ENCODE measurements around the gene STX5. TPM values are rescaled to one million over a fixed set of nuclear protein-coding genes. Genes with fewer than 3 reads are reported as not detected.
A peak's percentile ranks its signal among the peaks of the same experiment; 100 is the strongest.
"Not testable (repeated sequence)": the region's sequence is repeated elsewhere in the genome, so short reads cannot be mapped to it uniquely, and the experiment has no call there.

The STX5 gene
- total RNA-seq, 1 experiment from 2014 or later = 49.0 TPM

DNA sequence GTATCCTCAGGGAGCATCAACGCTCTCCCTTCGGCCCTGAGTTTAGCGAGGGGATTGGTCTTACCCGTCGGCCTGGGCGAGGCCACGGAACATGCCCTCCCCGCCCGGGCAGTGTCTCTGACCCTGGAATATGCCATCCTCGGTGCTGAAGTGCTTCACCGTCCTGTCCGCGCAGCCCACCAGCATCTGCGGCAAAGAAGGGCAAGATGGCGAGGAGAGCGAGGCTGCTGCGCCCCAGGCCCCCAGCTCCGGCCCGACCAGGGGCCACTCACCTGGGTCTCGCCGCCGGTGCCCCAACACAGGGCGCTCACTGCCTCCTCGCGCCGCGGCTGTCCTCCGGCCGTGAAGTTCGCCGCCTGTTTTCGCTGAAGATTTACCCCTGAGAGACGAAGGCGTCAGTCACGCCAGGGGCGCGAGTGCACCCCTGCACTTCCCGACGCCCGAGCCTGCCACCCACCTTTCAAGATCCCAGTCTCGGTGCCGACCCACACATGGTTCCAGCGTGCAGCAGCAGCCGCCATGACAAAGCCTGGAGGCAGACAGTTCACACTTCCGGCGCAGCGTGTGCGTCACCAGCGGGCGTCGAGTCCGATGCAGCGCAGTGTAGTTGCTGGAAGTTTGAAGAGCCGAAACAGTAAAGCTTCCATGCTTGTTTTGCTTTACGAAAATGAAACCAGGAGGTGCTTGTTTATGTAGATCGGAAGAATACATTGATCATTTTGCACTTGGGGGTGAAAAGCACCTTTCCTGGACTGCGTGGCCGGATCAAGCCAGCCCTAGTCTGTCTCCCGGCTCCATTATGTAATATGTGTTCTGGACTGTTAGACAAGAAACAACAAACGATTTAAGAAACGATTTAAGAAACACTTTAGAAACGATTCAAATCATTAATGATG, 7.4 kb upstream of the STX5 start, which contains the start of gene WDR74:
Gene WDR74 (minus strand): TSS at position 541 of the 896 bp plus-strand sequence. CDS start 20 bp downstream, at position 521.
- DNase-seq (ENCODE audit: low spot score) = peak; percentile 94
- in situ Hi-C loops (cut with HindIII; ENCODE audit: low sequenced_read_pairs) = no loop called here

- in situ Hi-C loops (cut with HindIII; ENCODE audit: low sequenced_read_pairs) = no loop called here
- DNase-seq (ENCODE audit: low spot score) = no peak
Observed at GRCh38 chr11:62835336-62835735, 3.5 kb upstream of the STX5 start.

DNA sequence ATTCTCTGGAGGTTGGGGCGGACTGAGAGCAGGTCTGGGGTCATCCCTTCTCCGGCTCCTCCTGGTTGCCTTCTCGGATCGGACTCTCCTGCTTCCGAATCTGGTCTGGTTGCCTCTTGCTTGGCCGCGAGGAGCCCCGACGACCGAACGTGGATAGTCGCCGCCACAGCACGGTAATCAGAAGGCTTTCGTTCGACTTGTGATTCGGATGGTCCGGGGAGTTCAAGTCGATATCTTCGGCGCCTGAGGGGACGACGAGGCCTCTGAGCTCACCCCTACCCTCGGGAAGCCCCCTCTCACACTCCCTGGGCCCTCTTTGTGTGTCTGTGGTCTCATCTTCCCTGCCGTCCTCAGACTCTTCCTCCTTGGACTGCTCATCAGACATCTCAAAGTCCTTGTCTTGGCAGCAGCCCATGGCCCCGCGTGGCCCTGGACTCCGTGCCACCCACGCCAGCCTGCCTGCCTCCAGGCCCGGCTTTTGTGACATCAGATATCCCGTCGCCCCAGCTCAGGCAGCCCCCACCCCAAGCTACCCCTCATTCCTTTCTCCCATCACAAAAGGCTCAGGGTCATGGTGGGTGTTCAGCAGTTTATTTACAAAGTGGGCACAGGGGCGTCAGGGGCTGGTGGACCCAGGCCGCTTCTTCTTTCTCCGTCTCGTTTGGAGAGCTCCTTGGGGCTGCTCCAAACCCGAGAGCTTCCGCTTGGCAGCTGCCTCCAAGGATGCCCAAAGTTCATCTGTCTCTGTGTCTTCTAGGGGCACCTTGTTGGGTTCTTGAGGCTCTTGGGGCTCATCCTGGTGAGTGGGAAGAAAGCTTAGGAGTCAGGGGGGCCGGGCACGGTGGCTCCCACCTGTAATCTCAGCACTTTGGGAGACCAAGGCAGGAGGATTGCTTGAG, 734 bp upstream of the STX5 start, which contains the start of gene TEX54:
Gene TEX54 (minus strand): TSS at position 506 of the 899 bp plus-strand sequence.
- in situ Hi-C loops (cut with HindIII; ENCODE audit: low sequenced_read_pairs) = no loop called here
- DNase-seq (ENCODE audit: low spot score) = no peak

DNA sequence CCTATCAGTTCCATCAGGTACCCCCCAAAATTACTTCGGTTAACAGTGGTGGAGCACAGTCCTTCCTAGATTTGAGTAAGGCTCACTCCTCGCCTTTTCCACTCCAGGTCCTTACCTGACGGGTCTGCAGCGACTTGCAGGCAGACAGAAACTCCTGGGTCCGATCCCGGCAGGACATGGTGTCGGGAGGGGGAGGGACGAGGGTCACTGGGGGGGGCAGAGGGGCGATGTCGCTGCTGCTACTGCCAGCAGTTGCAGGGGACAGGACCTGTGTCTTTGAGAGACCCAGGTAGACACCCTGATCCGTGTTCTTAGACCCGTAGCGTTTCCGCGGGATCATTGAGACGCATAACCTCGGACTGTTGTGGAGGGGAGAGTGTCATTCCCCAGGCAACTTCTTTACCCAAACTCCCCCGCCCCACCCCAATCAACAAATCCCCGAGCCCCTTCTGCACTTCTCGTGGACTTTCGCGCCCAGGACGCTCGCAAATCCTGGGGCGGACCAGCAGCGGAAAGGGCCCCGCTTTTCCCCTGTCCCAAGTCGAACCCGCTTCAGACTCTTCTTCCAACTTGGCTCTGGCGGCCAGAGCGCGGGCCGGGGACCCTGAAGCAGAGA, 839 bp downstream of the STX5 start:
- in situ Hi-C loops (cut with HindIII; ENCODE audit: low sequenced_read_pairs) = no loop called here
- DNase-seq (ENCODE audit: low spot score) = no peak

DNA sequence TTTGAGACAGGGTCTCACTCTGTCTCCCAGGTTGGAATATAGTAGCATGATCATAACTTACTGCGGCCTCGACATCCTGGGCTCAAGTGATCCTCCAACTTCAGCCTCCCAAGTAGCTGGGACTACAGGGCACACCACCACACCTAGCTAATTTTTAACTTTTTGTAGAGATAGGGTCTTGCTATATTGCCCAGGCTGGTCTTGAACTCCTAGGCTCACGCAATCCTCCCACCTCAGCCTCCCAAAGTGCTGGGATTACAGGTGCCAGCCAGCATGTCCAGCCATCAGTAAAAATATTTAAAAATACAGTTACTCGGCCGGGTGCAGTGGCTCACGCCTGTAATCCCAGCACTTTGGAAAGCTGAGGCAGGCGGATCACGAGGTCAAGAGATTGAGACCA, 3.7 kb downstream of the STX5 start:
- in situ Hi-C loops (cut with HindIII; ENCODE audit: low sequenced_read_pairs); DNase-seq (ENCODE audit: low spot score): not testable (repeated sequence)

DNA sequence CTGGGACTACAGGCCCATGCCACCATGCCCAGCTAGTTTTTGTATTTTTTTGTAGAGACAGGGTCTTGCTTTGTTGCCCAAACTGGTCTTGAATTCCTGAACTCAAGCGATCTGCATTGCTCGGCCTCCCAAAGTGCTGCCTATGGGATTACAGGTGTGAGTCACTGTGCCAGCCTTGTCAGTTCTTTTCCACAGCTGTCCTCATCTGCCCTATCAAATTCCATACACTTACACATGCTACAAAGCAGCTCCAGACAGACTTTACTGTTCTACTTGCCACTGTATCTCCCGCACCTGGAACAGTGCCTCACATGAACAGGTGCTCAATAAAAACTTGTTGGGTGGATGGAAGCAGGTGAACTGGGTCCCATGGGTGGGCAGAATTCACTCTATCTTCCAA, 8.2 kb downstream of the STX5 start:
- in situ Hi-C loops (cut with HindIII; ENCODE audit: low sequenced_read_pairs) = no loop called here
- no peak for DNase-seq (ENCODE audit: low spot score)

DNA sequence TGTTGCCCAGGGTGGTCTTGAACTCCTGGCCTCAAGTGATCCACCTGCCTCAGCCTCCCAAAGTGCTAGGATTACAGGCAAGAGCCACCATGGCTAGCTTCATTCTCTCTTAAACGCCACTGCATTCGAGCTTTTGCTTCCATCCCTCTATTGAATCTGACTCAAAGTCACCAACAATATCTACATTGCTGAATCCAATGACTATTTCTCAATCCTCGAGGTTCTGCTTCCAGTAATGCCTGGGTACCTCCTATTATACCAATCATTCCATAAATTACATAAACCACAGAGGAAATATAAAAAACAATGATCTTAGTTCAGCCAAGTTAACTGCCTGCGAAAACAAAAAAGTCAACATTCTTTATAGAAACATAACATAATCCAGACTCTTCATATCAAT, 14.7 kb downstream of the STX5 start:
- in situ Hi-C loops (cut with HindIII; ENCODE audit: low sequenced_read_pairs) = no loop called here
- no peak for DNase-seq (ENCODE audit: low spot score)

GRCh38 chr11:62816557-62816956, 15.3 kb downstream of the STX5 start:
- DNase-seq (ENCODE audit: low spot score) = no peak
- in situ Hi-C loops (cut with HindIII; ENCODE audit: low sequenced_read_pairs) = no loop called here

GRCh38 chr11:62811659-62812058, 20.2 kb downstream of the STX5 start:
- DNase-seq (ENCODE audit: low spot score) = no peak
- in situ Hi-C loops (cut with HindIII; ENCODE audit: low sequenced_read_pairs) = no loop called here

DNA sequence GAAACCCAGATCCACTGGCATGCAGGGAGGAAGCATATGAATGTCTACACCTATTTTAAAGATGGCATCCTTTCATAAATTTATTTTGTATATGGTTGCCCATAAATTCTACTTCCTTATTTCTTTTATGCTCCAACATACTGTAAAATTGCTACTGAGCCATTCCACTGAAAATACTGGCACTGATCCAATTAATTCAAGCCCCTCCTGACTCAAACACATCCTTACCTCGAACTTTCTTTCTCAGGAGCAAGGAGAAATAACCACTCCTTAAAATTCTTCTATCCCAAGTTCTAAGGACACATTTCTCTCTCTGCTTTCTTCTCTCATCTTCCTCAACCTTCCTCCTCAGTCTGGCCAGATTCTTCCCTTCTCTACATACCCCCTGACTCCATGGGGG, 21.1 kb downstream of the STX5 start:
- no peak for DNase-seq (ENCODE audit: low spot score)
- in situ Hi-C loops (cut with HindIII; ENCODE audit: low sequenced_read_pairs) = no loop called here

- in situ Hi-C loops (cut with HindIII; ENCODE audit: low sequenced_read_pairs) = no loop called here
- DNase-seq (ENCODE audit: low spot score) = no peak
Observed at GRCh38 chr11:62806611-62807121, 25.2 kb downstream of the STX5 start.

GRCh38 chr11:62805961-62806441, 25.9 kb downstream of the STX5 start:
- in situ Hi-C loops (cut with HindIII; ENCODE audit: low sequenced_read_pairs) = no loop called here
- no peak for DNase-seq (ENCODE audit: low spot score)

- in situ Hi-C loops (cut with HindIII; ENCODE audit: low sequenced_read_pairs) = no loop called here
- peak; percentile 95 for DNase-seq (ENCODE audit: low spot score)
Observed at GRCh38 chr11:62805076-62805892, 26.6 kb downstream of the STX5 start, which contains the start of gene NXF1. NXF1 (minus strand) TSS chr11:62805440; CDS start chr11:62805356, 84 bp downstream.

- in situ Hi-C loops (cut with HindIII; ENCODE audit: low sequenced_read_pairs) = no loop called here
- no peak for DNase-seq (ENCODE audit: low spot score)
Observed at GRCh38 chr11:62804310-62805075, 27.4 kb downstream of the STX5 start.

GRCh38 chr11:62801071-62801470, 30.8 kb downstream of the STX5 start:
- in situ Hi-C loops (cut with HindIII; ENCODE audit: low sequenced_read_pairs) = no loop called here
- DNase-seq (ENCODE audit: low spot score) = no peak

- in situ Hi-C loops (cut with HindIII; ENCODE audit: low sequenced_read_pairs) = no loop called here
- no peak for DNase-seq (ENCODE audit: low spot score)
Observed at GRCh38 chr11:62799486-62799885, 32.4 kb downstream of the STX5 start.

DNA sequence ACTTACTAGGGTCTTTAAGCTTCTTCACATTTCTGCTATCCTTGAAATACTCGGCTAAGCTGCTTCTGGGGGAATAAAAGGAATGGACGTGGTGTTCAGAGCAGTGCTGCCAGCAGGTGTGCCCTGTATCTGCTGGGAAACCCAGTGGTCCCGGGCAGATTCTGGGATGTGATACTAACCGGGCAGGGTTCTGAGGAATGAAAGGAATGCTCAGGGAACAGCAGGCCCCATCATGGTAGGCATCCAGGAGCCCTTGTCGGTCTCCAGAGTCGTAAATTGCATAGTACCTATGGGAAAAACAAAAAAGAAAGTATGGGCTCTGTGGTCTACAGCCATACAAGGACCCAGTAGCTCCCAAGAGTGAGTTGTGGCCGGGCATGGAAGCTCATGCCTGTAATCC, 35.6 kb downstream of the STX5 start:
- in situ Hi-C loops (cut with HindIII; ENCODE audit: low sequenced_read_pairs) = no loop called here
- no peak for DNase-seq (ENCODE audit: low spot score)

Data from G401 (cell line).